ENCODE data around the gene MPZL1.
A peak's percentile ranks its signal among the peaks of the same experiment; 100 is the strongest.

MPZL1 gene

DNA sequence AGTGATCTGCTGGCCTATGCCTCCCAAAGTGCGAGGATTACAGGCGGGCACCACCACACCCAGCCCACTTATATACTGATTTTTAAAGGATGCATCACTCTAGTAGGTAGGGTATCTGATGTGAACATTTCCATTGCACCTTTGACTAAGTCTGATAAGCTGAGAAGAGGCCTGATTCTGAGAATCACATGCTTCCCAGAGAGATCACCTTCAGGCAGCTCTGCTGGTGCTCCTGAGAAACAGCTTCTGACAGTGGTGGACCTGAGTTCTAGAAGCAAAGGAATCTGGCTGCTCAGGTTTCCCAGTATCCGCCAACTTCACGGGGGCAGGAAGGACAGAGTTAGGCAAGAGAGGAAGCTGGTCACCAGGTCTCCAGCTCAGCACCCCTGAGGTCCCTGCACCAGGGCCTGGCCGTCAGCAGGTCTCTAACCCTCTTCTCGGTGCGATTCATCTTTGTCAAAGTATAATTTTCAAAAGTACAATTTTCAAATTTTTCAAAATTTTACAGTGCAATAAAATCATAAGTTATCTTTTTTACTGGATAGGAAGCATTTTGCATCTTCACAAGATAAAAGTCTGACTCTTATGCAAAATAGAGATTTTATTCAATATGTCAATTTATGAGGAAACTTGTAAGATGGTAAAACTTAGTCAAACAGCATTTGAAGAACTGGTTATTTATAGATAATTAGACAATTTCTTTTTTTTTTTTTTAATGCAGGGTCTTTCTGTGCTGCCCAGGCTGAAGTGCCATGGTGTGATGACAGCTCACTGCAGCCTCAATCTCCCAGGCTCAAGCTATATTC, 25.8 kb upstream of the MPZL1 start:
- DNase-seq (ENCODE audit: low read depth) = no peak

DNA sequence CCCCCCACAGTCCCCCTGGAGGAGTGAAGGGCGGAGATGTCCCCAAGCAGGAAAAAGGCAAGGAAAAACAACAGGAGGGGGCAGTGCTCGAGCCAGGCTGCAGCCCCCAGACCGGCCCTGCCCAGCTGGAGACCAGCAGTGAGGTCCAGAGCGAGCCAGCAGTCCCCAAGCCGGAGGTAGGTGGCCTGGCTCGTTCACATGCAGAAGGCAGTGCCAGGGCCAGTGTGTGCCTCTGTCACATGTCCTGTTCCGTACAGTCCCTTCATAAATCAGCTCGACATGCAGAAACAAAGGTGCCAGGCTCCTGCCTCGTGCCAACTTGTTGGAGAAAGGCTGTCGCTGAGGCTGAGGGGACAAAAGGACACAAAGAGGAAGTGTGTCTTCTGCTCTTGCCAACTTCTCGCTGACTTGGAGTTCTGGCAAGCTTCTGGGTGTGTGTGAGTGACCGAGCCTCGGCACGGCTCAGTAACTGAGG, 24.1 kb upstream of the MPZL1 start:
- no peak for DNase-seq (ENCODE audit: low read depth)

DNA sequence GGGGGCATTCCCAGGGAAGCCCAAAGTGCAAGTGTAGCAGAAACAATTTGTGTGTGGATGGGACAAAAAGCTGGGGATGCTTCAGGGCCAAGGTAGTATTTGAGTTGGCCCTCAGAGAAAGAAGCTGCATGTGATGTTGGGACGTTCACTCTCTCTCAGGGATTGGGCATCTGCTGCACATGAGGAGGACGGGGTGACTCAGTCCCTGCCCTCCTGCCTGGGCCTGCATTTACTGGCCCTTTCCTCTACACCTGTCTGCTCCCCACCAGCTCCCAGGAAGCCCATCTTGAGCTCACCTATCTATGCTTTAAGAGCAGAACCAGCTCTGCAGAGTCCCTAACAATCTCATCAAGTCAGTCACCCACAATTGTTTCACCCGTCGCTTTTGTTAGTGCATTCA, 23.5 kb upstream of the MPZL1 start:
- no peak for DNase-seq (ENCODE audit: low read depth)

DNA sequence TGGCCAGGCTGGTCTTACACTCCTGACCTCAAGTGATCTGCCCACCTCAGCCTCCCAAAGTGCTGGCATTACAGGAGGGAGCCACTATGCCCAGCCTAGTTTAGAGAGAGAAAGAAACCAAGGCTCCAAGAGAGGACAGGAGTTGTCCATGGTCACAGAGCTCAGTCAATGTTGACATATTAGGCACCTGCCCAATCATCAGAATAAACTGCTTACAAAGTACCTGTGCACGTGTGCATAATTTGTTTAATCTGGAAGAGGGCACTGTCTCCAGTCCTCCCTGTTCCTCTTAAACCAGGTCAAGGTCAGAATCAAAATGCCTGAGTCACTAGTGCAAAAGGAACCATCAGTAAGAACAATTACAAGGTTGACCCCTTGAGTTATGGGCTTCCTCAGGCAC, 20.3 kb upstream of the MPZL1 start:
- DNase-seq (ENCODE audit: low read depth) = no peak

DNA sequence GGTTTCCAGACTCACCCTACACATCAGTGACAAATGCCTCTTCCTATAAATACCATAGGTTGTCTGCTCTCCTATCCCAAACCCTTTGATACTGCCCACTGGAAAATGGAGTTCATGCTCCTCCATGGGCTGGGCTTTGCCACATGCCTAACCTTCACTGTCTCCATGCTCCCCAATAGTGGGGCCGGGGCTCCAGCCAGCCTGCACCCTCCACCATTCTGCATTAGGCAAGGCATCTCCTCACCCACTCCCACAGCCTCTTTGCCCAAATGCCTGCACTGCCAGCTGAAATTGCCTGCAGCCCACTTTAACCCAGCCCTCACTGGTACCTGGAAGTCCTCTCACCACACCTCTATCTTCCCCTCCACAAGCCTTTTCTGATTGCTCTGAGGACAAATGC, 18.2 kb upstream of the MPZL1 start:
- no peak for DNase-seq (ENCODE audit: low read depth)

DNA sequence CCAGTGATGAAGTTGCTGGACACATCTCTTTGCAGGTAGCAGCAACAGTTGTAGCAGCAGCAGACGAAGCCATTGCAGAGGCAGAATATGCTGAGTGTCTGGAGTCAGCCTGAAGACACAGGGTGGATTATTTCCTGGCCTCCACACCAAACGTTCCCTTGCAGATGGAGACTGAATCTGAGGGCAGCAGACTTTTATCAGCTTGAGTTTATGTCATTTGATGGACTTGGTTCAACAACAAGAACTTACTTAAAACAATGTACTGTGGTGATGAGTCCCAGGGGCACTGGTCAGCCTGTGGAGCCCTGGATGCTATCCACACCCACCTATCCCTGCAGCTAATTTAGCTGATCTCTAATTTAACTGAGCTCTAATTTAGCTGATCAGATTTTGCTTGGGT, 17.1 kb upstream of the MPZL1 start:
- no peak for DNase-seq (ENCODE audit: low read depth)

DNA sequence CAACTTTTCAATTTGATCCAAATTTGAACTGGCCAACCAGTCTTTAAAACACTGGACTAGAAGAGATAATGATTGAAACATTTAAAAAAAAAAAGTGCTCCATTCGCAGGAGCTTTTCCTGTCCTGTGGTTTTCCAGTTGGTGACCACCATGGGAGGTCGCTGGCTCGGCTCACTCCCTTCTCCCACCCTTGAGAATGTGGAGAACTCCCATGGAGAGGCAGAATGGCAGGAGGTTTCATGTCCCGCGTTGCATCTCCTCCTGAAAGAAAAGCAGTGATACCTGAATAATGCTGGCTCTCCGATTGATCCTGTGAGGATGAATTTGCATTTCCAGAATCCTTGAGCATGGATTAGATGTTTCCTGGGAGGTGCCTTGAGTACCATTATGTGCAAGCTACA, 16.5 kb upstream of the MPZL1 start:
- no peak for DNase-seq (ENCODE audit: low read depth)

DNA sequence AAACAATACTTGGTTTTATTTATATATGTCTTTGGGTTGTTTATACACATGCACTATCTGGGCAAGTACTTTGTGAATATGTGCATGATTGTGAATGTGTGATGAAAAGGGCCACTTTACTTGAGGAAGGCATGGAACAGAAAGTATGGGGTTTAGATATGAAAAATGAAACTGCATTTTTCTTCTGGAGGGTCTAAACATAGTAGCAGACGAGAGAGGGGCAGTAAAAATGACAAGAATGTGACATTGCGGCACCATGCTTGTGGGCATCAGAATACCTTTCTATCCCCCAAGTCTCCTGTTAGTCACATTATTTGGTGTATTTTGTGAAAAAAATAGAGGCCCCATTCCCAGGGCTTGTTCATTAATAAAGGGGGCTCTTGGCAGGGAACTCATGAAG, 15.4 kb upstream of the MPZL1 start:
- no peak for DNase-seq (ENCODE audit: low read depth)

DNA sequence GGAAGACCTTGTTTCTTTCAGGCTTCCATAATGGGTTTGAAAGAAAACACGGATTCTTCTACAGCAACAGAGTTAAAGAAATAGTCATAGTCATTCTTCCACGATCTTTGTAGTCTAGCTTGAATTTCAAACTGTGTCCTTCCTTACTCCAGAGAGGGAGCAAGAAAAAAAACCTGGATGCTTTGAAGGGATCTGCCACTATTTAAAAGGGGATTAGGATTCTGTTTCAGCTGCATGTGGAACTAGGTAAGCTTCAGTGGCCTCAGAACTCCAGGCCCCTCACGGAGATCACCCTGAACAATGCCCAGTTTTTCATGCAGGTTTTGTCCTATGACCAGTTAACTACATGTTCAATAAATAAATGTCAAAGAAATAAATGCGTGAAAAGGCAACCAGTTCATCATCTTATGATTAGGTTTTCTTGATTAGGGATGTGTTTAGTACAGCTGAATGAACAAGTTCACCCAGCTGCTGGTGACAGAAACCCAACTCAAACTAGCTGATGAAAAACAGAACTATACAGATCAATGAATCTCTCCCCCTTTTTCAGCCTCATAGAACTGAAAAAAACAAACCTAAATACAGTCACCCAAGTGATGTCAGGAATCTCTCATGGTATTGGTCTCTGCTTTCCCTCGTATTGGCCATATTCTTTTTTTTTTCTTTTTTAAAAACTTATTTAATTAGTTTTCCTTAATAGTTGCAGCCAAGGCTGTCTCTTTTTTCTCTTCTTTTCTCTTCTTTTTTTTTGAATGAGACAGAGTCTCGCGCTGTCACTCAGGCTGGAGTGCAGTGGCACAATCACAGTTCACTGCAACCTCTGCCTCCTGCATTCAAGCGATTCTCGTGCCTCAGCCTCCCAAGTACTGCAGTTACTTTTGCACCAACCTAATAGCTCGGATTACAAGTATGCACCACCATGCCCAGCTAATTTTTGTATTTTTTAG, 14.6 kb upstream of the MPZL1 start:
- DNase-seq (ENCODE audit: low read depth) = no peak

DNA sequence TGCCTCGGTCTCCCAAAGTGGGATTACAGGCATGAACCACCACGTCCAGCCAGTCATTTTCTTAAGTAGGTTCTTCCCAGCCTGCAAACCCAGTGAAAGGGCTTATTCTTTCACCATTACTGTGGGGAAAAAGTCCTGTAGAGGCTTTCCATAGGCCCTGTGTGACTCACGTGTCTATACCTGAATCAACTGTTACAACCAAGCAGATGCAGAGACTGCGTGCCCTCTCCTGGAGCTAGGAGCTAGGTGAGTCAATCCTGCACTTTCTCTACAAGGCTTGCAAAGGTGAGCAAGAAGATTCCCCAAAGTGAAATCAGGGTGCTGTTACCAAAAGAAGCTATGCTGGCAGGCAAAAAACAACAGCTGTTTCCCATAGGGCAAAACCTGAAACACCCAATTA, 13.8 kb upstream of the MPZL1 start:
- DNase-seq (ENCODE audit: low read depth) = no peak

DNA sequence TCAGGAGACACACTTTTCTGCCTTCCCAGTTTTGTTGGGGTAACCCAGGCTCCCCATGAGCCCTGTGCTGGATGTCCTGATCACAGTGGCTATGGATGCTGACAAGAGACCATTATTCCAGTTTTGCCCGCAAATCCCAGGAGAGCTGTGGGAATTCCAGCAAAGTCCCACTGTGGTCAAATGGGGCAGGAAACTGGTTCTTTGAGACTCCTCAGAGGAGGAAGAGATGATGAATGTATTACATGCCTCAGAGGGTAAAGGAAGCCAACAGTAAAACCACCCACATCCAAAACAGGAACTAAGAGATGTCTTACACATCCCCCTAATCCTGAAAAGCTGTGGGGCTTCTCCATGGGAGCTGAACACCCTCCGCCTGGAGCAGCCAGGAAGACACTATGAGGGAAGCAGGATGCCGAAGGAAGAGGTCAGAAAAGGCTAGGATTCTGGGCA, 12.8 kb upstream of the MPZL1 start:
- no peak for DNase-seq (ENCODE audit: low read depth)

DNA sequence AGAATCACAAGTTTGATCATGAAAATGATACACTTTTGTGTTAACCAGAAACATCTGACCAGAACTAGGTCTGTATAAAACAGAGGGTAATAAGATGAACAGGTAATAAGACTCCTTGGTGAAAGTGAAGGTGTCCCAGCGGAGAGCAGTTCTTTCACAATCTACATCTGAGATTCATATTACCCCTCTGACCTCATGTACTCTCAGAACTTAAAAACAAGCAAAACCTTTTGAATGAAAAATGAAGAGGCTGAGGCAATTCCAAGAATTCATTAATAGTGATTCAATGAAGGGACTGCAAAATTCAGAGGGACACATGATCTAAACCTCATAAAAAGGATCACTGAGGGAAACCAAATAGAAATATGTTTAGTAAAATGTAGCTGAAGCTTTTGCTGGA, 10.9 kb upstream of the MPZL1 start:
- DNase-seq (ENCODE audit: low read depth) = no peak

DNA sequence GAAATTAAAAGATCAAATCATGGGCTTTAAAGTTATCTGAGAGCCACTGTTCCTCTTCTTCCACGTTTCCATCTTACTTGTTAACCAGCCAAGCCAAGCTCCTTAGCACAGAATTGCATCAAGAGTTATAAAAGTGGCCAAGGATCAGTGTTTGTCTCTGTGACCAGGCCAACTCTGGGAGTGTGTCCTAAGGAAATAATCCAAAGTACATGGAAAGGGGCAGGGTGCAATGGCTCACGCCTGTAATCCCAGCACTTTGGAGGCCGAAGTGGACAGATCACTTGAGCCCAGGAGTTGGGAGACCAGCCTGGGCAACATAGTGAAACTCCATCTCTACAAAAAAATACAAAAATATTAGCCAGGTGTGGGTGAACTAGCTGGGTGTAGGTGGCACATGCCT, 10.0 kb upstream of the MPZL1 start:
- DNase-seq (ENCODE audit: low read depth) = no peak

DNA sequence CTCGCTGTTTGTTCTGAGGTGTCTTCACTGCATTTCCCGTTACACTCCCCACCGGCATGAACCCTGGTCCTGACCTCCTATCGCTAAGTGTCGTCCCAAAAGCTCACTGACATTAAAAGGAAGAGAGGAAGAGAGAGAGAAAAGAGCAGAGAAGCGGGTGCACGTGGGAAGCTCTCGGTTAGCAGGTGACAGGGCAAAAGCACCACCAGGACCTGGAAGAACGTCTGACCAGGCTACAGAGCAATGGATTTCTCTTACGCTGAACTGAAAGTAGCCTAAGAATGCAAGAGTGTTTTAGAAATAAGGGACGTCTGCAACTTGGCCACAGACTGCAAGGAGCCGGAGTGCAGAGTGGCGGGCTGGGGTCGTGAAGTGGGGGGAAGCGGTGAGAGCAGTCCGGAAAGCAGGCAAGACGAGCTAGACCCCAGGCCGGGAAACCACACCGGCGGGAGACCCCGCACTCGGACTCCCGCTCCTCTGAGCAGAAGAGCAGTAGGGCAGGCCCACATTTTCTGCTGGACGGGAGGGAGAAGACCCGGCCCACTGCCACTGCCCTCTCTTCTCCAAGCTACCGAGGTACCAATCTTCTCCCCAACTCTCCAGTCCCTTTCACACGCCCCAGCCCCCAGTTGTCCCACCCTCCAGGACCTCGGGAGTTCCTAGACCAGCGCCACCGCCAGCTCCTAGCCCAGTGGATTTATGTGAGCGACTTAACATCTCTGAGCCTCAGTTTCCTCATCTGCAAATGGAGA, 8.3 kb upstream of the MPZL1 start:
- DNase-seq (ENCODE audit: low read depth) = no peak

DNA sequence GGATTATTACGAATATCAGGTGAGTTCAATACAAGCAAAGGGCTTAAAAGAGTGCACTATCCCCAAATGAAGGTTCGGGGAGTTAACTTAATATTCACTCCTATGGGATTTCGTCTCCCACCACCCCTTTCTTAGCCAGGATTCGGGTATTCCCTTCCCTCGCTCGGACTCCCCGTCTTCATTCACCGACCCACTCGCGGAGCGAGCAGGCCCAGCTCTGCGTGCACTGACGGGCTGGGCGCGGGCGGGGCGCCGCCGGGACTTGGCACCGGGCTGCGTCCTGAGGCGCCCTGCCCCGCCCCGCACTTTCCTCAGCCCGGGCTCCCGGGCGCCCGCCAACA, 7.7 kb upstream of the MPZL1 start:
- DNase-seq (ENCODE audit: low read depth) = no peak

DNA sequence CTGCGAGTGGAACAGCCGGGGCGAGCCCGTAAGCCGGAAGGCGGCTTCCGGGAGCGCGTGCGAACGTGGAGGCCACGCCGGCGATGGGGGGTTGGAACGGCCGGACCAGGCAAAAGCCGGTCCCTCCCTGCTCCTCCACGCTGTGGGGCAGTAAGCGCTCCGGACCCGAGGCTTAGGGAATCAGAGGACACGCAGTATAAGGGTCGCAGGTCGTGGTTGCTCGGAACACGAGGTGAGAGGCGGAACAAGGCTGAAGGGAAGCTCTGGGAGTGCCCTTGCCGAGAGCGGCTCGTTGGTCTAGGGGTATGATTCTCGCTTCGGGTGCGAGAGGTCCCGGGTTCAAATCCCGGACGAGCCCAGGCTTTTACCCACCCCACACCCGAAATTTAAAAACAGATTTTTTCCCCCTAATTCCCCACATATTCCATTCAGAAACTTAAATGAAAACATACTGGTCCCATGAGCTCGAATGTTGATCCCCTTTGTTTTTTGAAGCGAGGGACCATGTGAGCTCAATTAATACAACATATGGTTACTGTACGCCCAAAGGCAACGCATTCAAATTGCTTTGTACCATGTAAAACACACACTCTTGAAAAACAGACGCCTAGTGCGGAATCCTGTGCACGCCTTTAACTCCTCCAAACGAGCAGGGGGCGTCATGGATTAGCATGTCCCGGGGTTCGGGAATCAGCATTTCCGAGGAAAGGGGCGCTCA, 7.2 kb upstream of the MPZL1 start:
- DNase-seq (ENCODE audit: low read depth) = peak; percentile 65

DNA sequence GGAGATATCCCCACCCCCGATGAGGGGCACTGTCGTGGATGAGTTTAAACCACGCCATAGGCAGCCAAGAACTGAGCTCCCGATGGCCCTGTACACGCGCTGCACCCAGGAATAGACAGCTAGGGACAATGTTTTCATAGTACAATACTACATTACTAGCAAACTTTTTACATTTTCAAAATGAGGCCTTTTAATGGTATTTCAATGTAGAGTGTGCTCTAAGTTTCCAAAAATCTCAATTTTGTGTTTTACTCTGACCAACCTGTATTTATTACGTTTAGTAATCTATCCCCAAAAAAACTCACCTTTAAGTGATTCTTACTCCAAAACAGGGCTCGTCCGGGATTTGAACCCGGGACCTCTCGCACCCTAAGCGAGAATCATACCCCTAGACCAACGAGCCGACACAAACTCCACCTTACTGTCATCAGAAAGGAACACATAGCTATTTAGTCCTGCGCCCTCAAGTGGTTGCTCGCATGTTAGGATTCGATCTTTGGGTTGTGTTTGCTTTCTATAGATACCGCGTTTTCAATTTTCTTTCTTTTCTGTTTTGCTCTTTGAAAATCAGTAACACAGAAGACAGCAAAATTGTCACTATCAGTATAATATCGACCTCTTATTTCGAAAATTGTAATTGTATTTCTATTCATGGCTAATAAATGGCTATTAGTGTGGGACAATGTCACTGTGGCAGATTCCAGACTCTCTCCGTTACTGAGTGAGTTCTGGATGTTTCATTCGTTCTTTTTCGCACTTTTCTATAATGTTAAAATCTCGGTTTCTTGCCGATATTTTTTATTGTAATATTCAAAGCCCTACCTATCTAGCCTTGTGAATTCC, 6.4 kb upstream of the MPZL1 start:
- peak; percentile 53 for DNase-seq (ENCODE audit: low read depth)

DNA sequence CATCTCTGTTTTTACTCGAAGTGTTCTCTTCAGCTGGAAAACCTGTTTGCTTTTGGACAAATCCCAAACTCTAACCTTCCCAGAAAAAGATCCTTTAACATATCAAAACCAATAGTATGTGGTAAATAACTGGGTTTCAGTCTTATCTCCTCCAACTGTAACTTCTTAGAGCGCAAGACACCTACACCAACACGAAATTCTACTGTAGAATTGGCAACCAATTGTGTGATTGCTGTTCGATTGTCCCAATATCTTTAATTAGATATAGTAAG, 5.8 kb upstream of the MPZL1 start:
- DNase-seq (ENCODE audit: low read depth) = no peak

DNA sequence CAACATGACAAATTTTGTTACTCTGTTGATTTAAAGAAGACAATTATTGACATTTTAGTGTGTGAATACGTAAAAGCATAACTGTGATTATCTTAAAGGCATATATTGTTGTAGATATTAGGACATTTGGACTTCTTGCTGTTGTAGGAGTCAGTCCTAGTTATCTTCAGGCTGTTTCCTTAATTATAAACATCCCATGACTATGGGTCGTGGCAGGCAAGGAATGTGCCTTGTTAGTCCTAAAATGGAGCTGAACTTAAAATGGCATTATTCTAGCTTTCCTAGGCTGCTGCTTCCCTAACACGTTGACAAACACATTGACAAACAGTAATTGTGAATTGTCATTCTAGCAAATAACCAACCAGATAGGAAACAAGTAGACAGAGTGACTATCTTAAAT, 4.4 kb upstream of the MPZL1 start:
- no peak for DNase-seq (ENCODE audit: low read depth)

DNA sequence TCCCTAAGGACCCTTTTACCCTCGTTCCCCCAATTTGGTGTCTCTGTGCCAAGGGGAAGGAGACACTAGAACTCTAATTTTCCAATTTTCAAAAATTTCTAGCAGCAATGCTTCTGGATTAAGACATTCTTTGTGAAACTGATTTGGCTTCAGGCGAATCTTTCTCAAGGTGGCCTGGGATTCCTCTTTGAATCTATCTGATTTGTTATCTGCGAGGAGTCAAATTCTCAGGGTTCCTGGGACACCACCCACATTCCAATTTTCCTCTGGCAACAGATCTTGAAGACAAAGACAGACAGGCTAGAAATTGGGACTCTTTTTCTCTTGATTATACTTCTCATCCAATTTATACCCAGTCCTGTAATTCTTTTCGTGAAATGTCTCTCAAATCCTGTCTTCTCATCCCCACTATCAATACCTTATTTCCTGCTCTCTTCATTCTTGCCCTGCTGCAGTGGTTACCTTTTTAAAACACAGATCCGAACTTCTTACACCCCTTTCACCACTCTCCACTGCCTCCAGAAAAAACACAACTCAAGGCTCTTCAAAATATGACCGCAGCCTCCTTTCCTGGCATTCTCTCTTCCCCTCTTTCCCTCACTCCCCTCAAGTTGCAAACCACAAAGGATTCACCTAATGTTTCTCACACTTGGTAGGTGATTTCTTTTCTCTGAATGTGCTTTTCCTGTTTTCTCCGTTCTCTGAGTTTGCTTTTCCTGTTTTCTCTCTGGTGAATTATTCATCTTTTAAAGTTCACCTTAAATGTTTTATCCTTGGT, 2.7 kb upstream of the MPZL1 start:
- DNase-seq (ENCODE audit: low read depth) = no peak

Measured in GM04504 (cell line).